ENCODE measurements around the gene SZT2.

SZT2 gene

DNA sequence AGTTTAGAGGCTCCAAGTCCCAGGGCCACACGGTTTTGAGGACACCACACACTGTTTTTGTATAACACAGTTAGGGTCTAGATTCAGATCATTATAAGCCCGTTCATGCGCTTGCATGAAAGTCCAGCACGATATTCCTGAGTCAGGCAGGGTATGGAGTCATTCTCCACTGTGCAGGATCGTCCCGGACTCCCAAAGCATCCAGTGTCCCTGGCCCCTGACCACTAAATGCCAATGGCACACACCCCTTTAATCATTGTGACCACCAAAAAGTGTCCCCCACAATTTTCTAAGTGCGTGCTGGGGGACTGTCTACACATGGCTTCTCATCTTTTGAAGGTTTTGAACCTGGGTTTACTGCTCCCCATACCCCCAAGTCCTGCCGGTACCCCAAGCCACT lies 113.8 kb downstream of the SZT2 start:
- DNase-seq, result no peak
